Neural progenitor cell (in vitro differentiated cells): Measurements from ENCODE around the gene CCDC88A.

Experiments
- CTCF ChIP-seq: fragments of 200-600 bp; sonication (generic); IDR thresholded peaks from 2 replicates; pipeline ENCODE4 v1.5.1; 2017; ENCODE audit warnings: antibody characterized with exemption, mild to moderate bottlenecking
- EZH2 ChIP-seq: fragments of 200-600 bp; sonication (generic); IDR thresholded peaks from 2 replicates; pipeline ENCODE4 v1.6.1; 2017; ENCODE audit warnings: antibody characterized with exemption, mild to moderate bottlenecking, moderate library complexity

- TF ChIP-seq CTCF (no peak), EZH2 (no peak)
Measured at GRCh38 chr2:55370208-55370607, 49.4 kb downstream of the CCDC88A start.
